PC-9 (cell line): ENCODE data around the gene MRC2. TPM values are rescaled to one million over a fixed set of nuclear protein-coding genes. Genes with fewer than 3 reads are reported as not detected.
"Not testable (repeated sequence)": the region's sequence is repeated elsewhere in the genome, so short reads cannot be mapped to it uniquely, and the experiment has no call there.

Experiments used
- BruUV-seq: library from RNA; stranded (reverse); fragments of 400-500 nt; replicated peaks from 2 replicates; lab custom pipeline; 2021; lab: Mats Ljungman, UMichigan
- CTCF ChIA-PET: fragments of 300-600 bp; sonication (Branson Sonifier 250); formaldehyde crosslinking; loops from one replicate; lab custom pipeline; 2022; ENCODE audit warnings: antibody characterized with exemption; lab: Charles Lee
- POLR2A ChIA-PET: fragments of 300-600 bp; sonication (Branson Sonifier 250); formaldehyde crosslinking; loops from one replicate; lab custom pipeline; 2022; ENCODE audit warnings: antibody characterized with exemption; ENCODE audit not compliant: unreplicated experiment; lab: Charles Lee
- DNase-seq, 2 experiments: peaks; one replicate each; pipeline versions ENCODE4 v3.0.0 to v3.0.0-alpha.2; 2015 to 2022; ENCODE audit warnings: mixed read lengths in 1 of 2
- H2AFZ ChIP-seq: fragments of 200-600 bp; sonication (generic); 2 replicates; pipeline ENCODE4 v1.8.1; 2017; ENCODE audit warnings: antibody characterized with exemption
- H3F3A ChIP-seq: fragments of 200-600 bp; sonication (generic); 2 replicates; pipeline ENCODE4 v1.8.1; 2017; ENCODE audit warnings: antibody characterized with exemption, mild to moderate bottlenecking, low read depth; ENCODE audit not compliant: insufficient read depth
- H3K27ac ChIP-seq: fragments of 200-600 bp; sonication (generic); 2 replicates; pipeline ENCODE4 v1.6.1; 2016; ENCODE audit warnings: mixed run types
- H3K27me3 ChIP-seq: fragments of 200-600 bp; sonication (generic); 2 replicates; pipeline ENCODE4 v1.6.1; 2016; ENCODE audit warnings: low read depth, mixed run types; ENCODE audit not compliant: insufficient read depth
- H3K36me3 ChIP-seq: fragments of 200-600 bp; sonication (generic); 2 replicates; pipeline ENCODE4 v1.6.1; 2016; ENCODE audit warnings: low read depth, mixed run types
- H3K4me1 ChIP-seq: fragments of 200-600 bp; sonication (generic); replicated peaks from 2 replicates; pipeline ENCODE4 v1.6.1; 2016; ENCODE audit warnings: mixed run types; ENCODE audit not compliant: insufficient read depth
- H3K4me2 ChIP-seq: fragments of 200-600 bp; sonication (generic); 2 replicates; pipeline ENCODE4 v1.6.1; 2017; ENCODE audit warnings: mixed run types
- H3K4me3 ChIP-seq: fragments of 200-600 bp; sonication (generic); 2 replicates; pipeline ENCODE4 v1.6.1; 2016; ENCODE audit warnings: mixed run types
- H3K79me2 ChIP-seq: fragments of 200-600 bp; sonication (generic); 2 replicates; pipeline ENCODE4 v1.6.1; 2017; ENCODE audit warnings: low read depth, mixed run types
- H3K9me2 ChIP-seq: fragments of 200-600 bp; sonication (generic); 2 replicates; pipeline ENCODE4 v1.8.1; 2017; ENCODE audit warnings: mild to moderate bottlenecking; ENCODE audit not compliant: insufficient read depth
- H3K9me3 ChIP-seq: fragments of 200-600 bp; sonication (generic); 2 replicates; pipeline ENCODE4 v1.8.1; 2016; ENCODE audit warnings: low read depth; ENCODE audit not compliant: insufficient read depth
- H4K20me1 ChIP-seq: fragments of 200-600 bp; sonication (generic); 2 replicates; pipeline ENCODE4 v1.8.1; 2017; ENCODE audit not compliant: insufficient read depth
- CTCF ChIP-seq: fragments of 200-600 bp; sonication (generic); conservative IDR thresholded peaks from 2 replicates; pipeline ENCODE4 v1.6.1; 2017; ENCODE audit warnings: mixed run types, antibody characterized with exemption, mild to moderate bottlenecking, moderate library complexity
- EZH2 ChIP-seq: fragments of 200-600 bp; sonication (generic); IDR thresholded peaks from 2 replicates; pipeline ENCODE4 v1.8.0; 2017; ENCODE audit warnings: antibody characterized with exemption, low read depth
- intact Hi-C: fragments of 100-400 bp; cut with micrococcal nuclease; formaldehyde crosslinking; loops from one replicate; pipeline ENCODE4 v1.10.0; 2022; ENCODE audit not compliant: unreplicated experiment
- total RNA-seq: library from RNA; stranded (reverse); gene quantifications from 2 replicates; pipeline ENCODE4 v1.2.3, GENCODE V29; 2021

MRC2 gene
- total RNA-seq, 1 experiment from 2014 or later: 1.0 TPM

GRCh38 chr17:62601471-62601870 is 26.0 kb upstream of the MRC2 start:
- Histone ChIP-seq H3K27me3 (no peaks in the 10 kb centered on the region), H3K27ac (no peak overlapping the region), H3K9me3 (no peaks in the 10 kb centered on the region), H3K79me2 (no peaks in the 10 kb centered on the region), H3K9me2 (no peaks in the 10 kb centered on the region), H3K36me3 (peaks cover 48% of the 10 kb centered on the region), H3K4me3 (no peak overlapping the region), H3K4me2 (no peak overlapping the region), H4K20me1 (peaks cover 4% of the 10 kb centered on the region; the same call in 1 of the 2 replicates), H3F3A (peaks cover 5% of the 10 kb centered on the region; the same call in 1 of the 2 replicates), H2AFZ (no peak overlapping the region), H3K4me1 (no peaks in the 10 kb centered on the region)
- POLR2A ChIA-PET: interaction anchor here (0.6 kb wide), 1 partner anchor 780 kb away, joined by 4 read pairs; no protein-coding TSS in a partner anchor
- no TSS peak for BruUV-seq
- no peak for DNase-seq
- intact Hi-C loops: no loop called here
- no peak for TF ChIP-seq EZH2
- TF ChIP-seq CTCF: no peak
- CTCF ChIA-PET: interaction anchor here (0.6 kb wide), 1 partner anchor 1384 kb away, joined by 3 read pairs; no protein-coding TSS in a partner anchor

- H3K27me3 ChIP-seq, H3K27ac ChIP-seq, H3K4me2 ChIP-seq, H3K4me1 ChIP-seq, H2AFZ ChIP-seq, H3K9me2 ChIP-seq, H3K79me2 ChIP-seq, BruUV-seq, H3K4me3 ChIP-seq, H3F3A ChIP-seq, CTCF ChIA-PET, DNase-seq, intact Hi-C loops, H4K20me1 ChIP-seq, POLR2A ChIA-PET, H3K9me3 ChIP-seq: not testable (repeated sequence)
- H3K36me3 ChIP-seq: peaks cover 51% of the 10 kb centered on the region
Observed at GRCh38 chr17:62603783-62604182, 23.7 kb upstream of the MRC2 start.

- Histone ChIP-seq H3K9me2 (no peaks in the 10 kb centered on the region), H3K4me2 (no peak overlapping the region), H3F3A (peaks cover 5% of the 10 kb centered on the region; the same call in 1 of the 2 replicates), H4K20me1 (peaks cover 4% of the 10 kb centered on the region), H2AFZ (no peak overlapping the region), H3K27ac (no peak overlapping the region), H3K9me3 (no peaks in the 10 kb centered on the region), H3K79me2 (no peaks in the 10 kb centered on the region), H3K4me3 (no peak overlapping the region), H3K4me1 (no peaks in the 10 kb centered on the region), H3K36me3 (peaks cover 37% of the 10 kb centered on the region), H3K27me3 (no peaks in the 10 kb centered on the region)
- ChIA-PET POLR2A (no interaction called here), CTCF (no interaction called here)
- DNase-seq: no peak
- BruUV-seq: no TSS peak
- intact Hi-C loops: no loop called here
- TF ChIP-seq CTCF: no peak
- no peak for TF ChIP-seq EZH2
Observed at GRCh38 chr17:62605588-62605987, 21.9 kb upstream of the MRC2 start.

GRCh38 chr17:62611292-62611691 is 16.2 kb upstream of the MRC2 start:
- H3K36me3 ChIP-seq: peaks cover 22% of the 10 kb centered on the region; the same call in 1 of the 2 replicates
- intact Hi-C loops: no loop called here

More at GRCh38 chr17:62611292-62611691, 16.2 kb upstream of the MRC2 start:
- no peaks in the 10 kb centered on the region for H3K79me2 ChIP-seq
- no peaks in the 10 kb centered on the region for H3K4me1 ChIP-seq
- H3K4me2 ChIP-seq: no peak overlapping the region
- TF ChIP-seq EZH2: no peak
- no peak for TF ChIP-seq CTCF
- ChIA-PET POLR2A (no interaction called here), CTCF (no interaction called here)
- H3F3A ChIP-seq: no peaks in the 10 kb centered on the region
- H3K27ac ChIP-seq: no peak overlapping the region
- peaks cover under 1% of the 10 kb centered on the region for H4K20me1 ChIP-seq
- no peaks in the 10 kb centered on the region for H3K27me3 ChIP-seq
- no peak overlapping the region for H2AFZ ChIP-seq
- no peak overlapping the region for H3K4me3 ChIP-seq
- no peak for DNase-seq
- H3K9me2 ChIP-seq: no peaks in the 10 kb centered on the region
- H3K9me3 ChIP-seq: no peaks in the 10 kb centered on the region
- BruUV-seq: no TSS peak
